H1 (cell line): ENCODE measurements around the gene ANKH. TPM values are rescaled to one million over a fixed set of nuclear protein-coding genes. Genes with fewer than 3 reads are reported as not detected.

Source experiments
- CTCF ChIA-PET: fragments of 300-600 bp; sonication (Branson Sonifier 250); formaldehyde crosslinking; loops from one replicate; lab custom pipeline; 2021; ENCODE audit not compliant: partially characterized antibody; lab: Charles Lee
- POLR2A ChIA-PET: fragments of 300-600 bp; sonication (Branson Sonifier 250); formaldehyde crosslinking; loops from one replicate; lab custom pipeline; 2021; ENCODE audit warnings: inconsistent platforms; ENCODE audit not compliant: partially characterized antibody; lab: Charles Lee
- DNase-seq, 2 experiments: peaks; one replicate each; pipeline versions ENCODE4 v3.0.0 to v3.0.0-alpha.2; 2010 to 2022; ENCODE audit warnings: low spot score in 2 of 2, low read depth in 1 of 2, mixed read lengths in 1 of 2
- FAIRE-seq: peaks from 2 replicates; lab custom pipeline; 2011; peaks lifted over from hg19 to GRCh38; lab: Jason Lieb, UNC
- H2AFZ ChIP-seq: 2 replicates; pipeline ENCODE4 v1.8.1; 2012; ENCODE audit warnings: low read length, inconsistent platforms
- H2AK5ac ChIP-seq: 2 replicates; pipeline ENCODE4 v1.6.1; 2013; ENCODE audit warnings: low read depth, low read length
- H2BK120ac ChIP-seq: replicated peaks from 2 replicates; pipeline ENCODE3; 2013; ENCODE audit warnings: low read depth, low read length, inconsistent platforms
- H2BK12ac ChIP-seq: 2 replicates; pipeline ENCODE4 v1.6.1; 2013; ENCODE audit warnings: low read depth, low read length
- H2BK15ac ChIP-seq: 2 replicates; pipeline ENCODE4 v1.6.1; 2013; ENCODE audit warnings: low read length
- H2BK20ac ChIP-seq: 2 replicates; pipeline ENCODE4 v1.6.1; 2013; ENCODE audit warnings: low read length
- H2BK5ac ChIP-seq: 2 replicates; pipeline ENCODE4 v1.6.1; 2013; ENCODE audit warnings: low read depth, low read length
- H3K14ac ChIP-seq: 2 replicates; pipeline ENCODE4 v1.6.1; 2013; ENCODE audit warnings: inconsistent platforms; ENCODE audit not compliant: insufficient read length
- H3K18ac ChIP-seq: 2 replicates; pipeline ENCODE4 v1.6.1; 2013; ENCODE audit warnings: low read length; ENCODE audit errors: extremely low read depth
- H3K23ac ChIP-seq: 2 replicates; pipeline ENCODE4 v1.6.1; 2013; ENCODE audit warnings: inconsistent platforms; ENCODE audit not compliant: insufficient read length
- H3K23me2 ChIP-seq: 2 replicates; pipeline ENCODE4 v1.6.1; 2013; ENCODE audit warnings: low read depth, low read length
- H3K27ac ChIP-seq: 2 replicates; pipeline ENCODE4 v1.6.1; 2011; ENCODE audit warnings: low read depth, low read length, inconsistent platforms
- H3K27me3 ChIP-seq, 4 experiments: replicated peaks in 1 of 4; 1 replicate in 1 of 4; 2 replicates in 3 of 4; pipeline versions ENCODE4 v1.6.1 to v1.8.1; 2011 to 2013; ENCODE audit warnings: low read length in 3 of 4, mild to moderate bottlenecking in 3 of 4, inconsistent platforms in 2 of 4, mixed read lengths in 2 of 4, moderate library complexity in 1 of 4; ENCODE audit not compliant: control insufficient read depth in 3 of 4, insufficient read depth in 3 of 4; ENCODE audit errors: extremely low read depth in 1 of 4
- H3K36me3 ChIP-seq, 4 experiments: 2 replicates each; pipeline versions ENCODE4 v1.6.1 to v1.8.1; 2011 to 2013; ENCODE audit warnings: mild to moderate bottlenecking in 4 of 4, low read length in 3 of 4, moderate library complexity in 2 of 4, control low read depth in 1 of 4, inconsistent platforms in 1 of 4; ENCODE audit not compliant: insufficient read depth in 4 of 4, control insufficient read depth in 2 of 4
- H3K4ac ChIP-seq: replicated peaks from 2 replicates; pipeline ENCODE3; 2013; ENCODE audit warnings: low read length, low read depth, mixed read lengths, inconsistent platforms; ENCODE audit not compliant: insufficient read length
- H3K4me1 ChIP-seq, 4 experiments: replicated peaks in 1 of 4; 1 replicate in 1 of 4; 2 replicates in 3 of 4; pipeline versions ENCODE4 v1.6.1 to v1.8.1; 2011 to 2013; ENCODE audit warnings: low read length in 3 of 4, inconsistent platforms in 2 of 4, mixed read lengths in 1 of 4; ENCODE audit not compliant: insufficient read depth in 4 of 4, control insufficient read depth in 3 of 4
- H3K4me2 ChIP-seq, 2 experiments: 2 replicates each; pipeline versions ENCODE4 v1.6.1 to v1.8.1; 2011 to 2013; ENCODE audit warnings: low read depth in 2 of 2, low read length in 2 of 2, control low read depth in 1 of 2, inconsistent platforms in 1 of 2, mild to moderate bottlenecking in 1 of 2; ENCODE audit not compliant: insufficient read depth in 1 of 2
- H3K4me3 ChIP-seq, 4 experiments: fragments of 200-600, 300-600 bp in 1 of 4; sonication (generic), shearing (Covaris generic), sonication (Bioruptor Twin) in 1 of 4; 2 replicates each; pipeline versions ENCODE4 v1.5.1 to v1.8.1; 2011 to 2016; ENCODE audit warnings: low read length in 4 of 4, low read depth in 3 of 4, control low read depth in 2 of 4, inconsistent platforms in 2 of 4, mild to moderate bottlenecking in 2 of 4, mixed read lengths in 1 of 4, moderate library complexity in 1 of 4; ENCODE audit not compliant: insufficient read depth in 2 of 4; ENCODE audit errors: extremely low read depth in 1 of 4
- H3K56ac ChIP-seq: replicated peaks from 2 replicates; pipeline ENCODE3; 2013; ENCODE audit warnings: low read depth, mild to moderate bottlenecking, mixed read lengths, low read length, inconsistent platforms; ENCODE audit not compliant: insufficient read length
- H3K79me1 ChIP-seq: 2 replicates; pipeline ENCODE4 v1.6.1; 2013; ENCODE audit warnings: low read depth, low read length, control low read depth
- H3K79me2 ChIP-seq, 2 experiments: 2 replicates each; pipeline versions ENCODE4 v1.6.1 to v1.8.1; 2012 to 2013; ENCODE audit warnings: low read length in 2 of 2, mild to moderate bottlenecking in 2 of 2, inconsistent platforms in 1 of 2; ENCODE audit not compliant: insufficient read depth in 2 of 2, control insufficient read depth in 1 of 2
- H3K9ac ChIP-seq, 4 experiments: replicated peaks in 1 of 4; 1 replicate in 1 of 4; 2 replicates in 3 of 4; pipeline versions ENCODE4 v1.6.1 to v1.8.1; 2011 to 2013; ENCODE audit warnings: low read depth in 3 of 4, low read length in 3 of 4, control low read depth in 2 of 4, mild to moderate bottlenecking in 2 of 4, moderate library complexity in 2 of 4, inconsistent platforms in 1 of 4; ENCODE audit errors: extremely low read depth in 1 of 4
- H3K9me3 ChIP-seq, 2 experiments: 2 replicates each; pipeline versions ENCODE4 v1.6.1 to v1.8.1; 2012 to 2013; ENCODE audit warnings: mild to moderate bottlenecking in 2 of 2, moderate library complexity in 2 of 2, control low read depth in 1 of 2, inconsistent platforms in 1 of 2, low read depth in 1 of 2, low read length in 1 of 2, mixed read lengths in 1 of 2; ENCODE audit not compliant: insufficient read depth in 2 of 2
- H4K20me1 ChIP-seq, 2 experiments: replicated peaks in 1 of 2; 2 replicates each; pipeline versions ENCODE3 to v1.8.1; 2011 to 2013; ENCODE audit warnings: inconsistent platforms in 2 of 2, low read length in 2 of 2, mild to moderate bottlenecking in 1 of 2; ENCODE audit not compliant: insufficient read depth in 2 of 2, control insufficient read depth in 1 of 2
- H4K5ac ChIP-seq: 2 replicates; pipeline ENCODE4 v1.6.1; 2013; ENCODE audit warnings: low read length, low read depth, mixed read lengths, inconsistent platforms; ENCODE audit not compliant: insufficient read length
- H4K8ac ChIP-seq: 2 replicates; pipeline ENCODE4 v1.8.0; 2013; ENCODE audit warnings: mild to moderate bottlenecking, moderate library complexity, low read length, inconsistent platforms; ENCODE audit not compliant: insufficient read depth; ENCODE audit errors: extremely low read depth
- H4K91ac ChIP-seq: replicated peaks from 2 replicates; pipeline ENCODE3; 2013; ENCODE audit warnings: low read length, mixed read lengths, inconsistent platforms; ENCODE audit not compliant: insufficient read length
- CREB1 ChIP-seq: IDR thresholded peaks from 2 replicates; pipeline ENCODE4 v1.6.1; 2012; ENCODE audit warnings: inconsistent platforms
- NANOG ChIP-seq: IDR thresholded peaks from 2 replicates; pipeline ENCODE4 v1.6.1; 2011; ENCODE audit warnings: low read length, low read depth, mild to moderate bottlenecking, inconsistent platforms; ENCODE audit not compliant: insufficient read depth, poor library complexity, severe bottlenecking
- NRF1 ChIP-seq: IDR thresholded peaks from 2 replicates; pipeline ENCODE4 v1.6.1; 2011; ENCODE audit warnings: mild to moderate bottlenecking, low read depth, low read length, improper control_type of control experiment
- POLR2AphosphoS5 ChIP-seq: IDR thresholded peaks from 2 replicates; pipeline ENCODE4 v1.6.1; 2011; ENCODE audit warnings: low read depth, low read length
- SIRT6 ChIP-seq: IDR thresholded peaks from one replicate; pipeline ENCODE4 v1.7.1; 2012; ENCODE audit warnings: low read length, inconsistent platforms
- WGBS, 2 experiments: shearing (Covaris generic) in 1 of 2; methylation state at CpG; one replicate each; pipeline versions ENCODE4 v1.1.6 to v1.1.7; 2013 to 2015; ENCODE audit warnings: low lambda C conversion rate in 2 of 2, mixed read lengths in 2 of 2, inconsistent platforms in 1 of 2, low coverage in 1 of 2, missing lambda C conversion rate in 1 of 2; ENCODE audit not compliant: insufficient replicate concordance in 2 of 2, insufficient coverage in 1 of 2, insufficient read length in 1 of 2; ENCODE audit errors: extremely low coverage in 1 of 2, missing lambda C conversion rate in 1 of 2; 5-methylcytosine and 5-hydroxymethylcytosine counted together
- polyA plus RNA-seq, 7 experiments: library from polyadenylated mRNA; depleted of rRNA in 3 of 7; stranded (reverse) in 5 of 7; unstranded in 2 of 7; fragments of >200 nt in 5 of 7; fragments of 200-250 nt in 2 of 7; gene quantifications; 1 replicate in 5 of 7; 2 replicates in 1 of 7; 4 replicates in 1 of 7; pipeline versions ENCODE4 v1.2.1 to v1.2.3, GENCODE V29; 2011 to 2013; ENCODE audit warnings: missing spikeins in 2 of 7, mixed read lengths in 2 of 7
- total RNA-seq: library from RNA; stranded (reverse); fragmentation: NEBNext Ultra II Directional; extraction: Animal tissue kit (Norgen Biotek cat#: 25700); gene quantifications from 2 replicates; pipeline ENCODE4 v1.2.1, GENCODE V29; 2021

ANKH gene
- total and polyA plus RNA-seq, 2 of the 8 experiments (the other 6 are each of a cell fraction or from before 2014, with no cell fraction given) = 5.3 to 13.0 TPM

DNA sequence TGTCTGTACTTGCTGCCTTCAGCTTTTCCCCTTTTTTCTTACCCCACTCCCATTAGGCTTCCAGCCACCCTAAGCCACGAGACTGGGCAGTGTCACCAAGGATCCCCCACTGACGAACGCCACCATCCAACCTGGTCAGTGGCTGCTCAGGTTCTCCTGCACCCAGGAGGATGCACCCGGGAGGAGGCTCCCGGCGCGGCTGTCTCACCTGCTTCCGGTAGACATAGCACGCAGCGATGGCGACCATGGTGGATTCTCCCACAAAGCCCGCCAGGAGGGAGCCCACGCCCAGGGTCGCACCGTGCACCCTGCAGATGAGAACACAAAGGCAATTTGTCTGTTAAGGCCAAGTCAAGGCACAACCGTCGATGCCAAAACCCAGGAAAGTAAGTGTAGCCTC, 158.9 kb downstream of the ANKH start:
- Histone ChIP-seq H3K4me2 (no peak overlapping the region), H4K20me1 (no peaks in the 10 kb centered on the region), H2BK15ac (no peak overlapping the region), H2AK5ac (no peak overlapping the region), H3K23me2 (no peaks in the 10 kb centered on the region), H2AFZ (no peak overlapping the region), H2BK5ac (no peak overlapping the region), H3K9ac (no peak overlapping the region), H3K36me3 (peaks cover 0 to 15% (median 5%) of the 10 kb centered on the region in 4 experiments; a peak in 5 of 8 replicates), H3K14ac (no peak overlapping the region), H3K56ac (no peak overlapping the region), H3K4ac (no peak overlapping the region), H4K8ac (no peak overlapping the region), H3K9me3 (peaks cover 3 to 5% of the 10 kb centered on the region in 2 experiments; a peak in 2 of 4 replicates), H2BK120ac (no peak overlapping the region), H3K79me1 (no peaks in the 10 kb centered on the region; the same call in 1 of the 2 replicates), H4K91ac (no peak overlapping the region), H3K4me1 (no peaks in the 10 kb centered on the region), H3K18ac (no peak overlapping the region), H3K4me3 (no peak overlapping the region), H3K23ac (no peak overlapping the region), H4K5ac (no peak overlapping the region), H3K79me2 (no peaks in the 10 kb centered on the region), H3K27me3 (no peaks in the 10 kb centered on the region), H2BK12ac (no peak overlapping the region), H2BK20ac (no peak overlapping the region), H3K27ac (no peak overlapping the region)
- no peak for DNase-seq
- POLR2A ChIA-PET = interaction anchor here (1.3 kb wide), 1 partner anchor 13 kb away, joined by 3 read pairs; no protein-coding TSS in a partner anchor
- TF ChIP-seq POLR2AphosphoS5 (no peak), CREB1 (no peak), NANOG (no peak), NRF1 (no peak), SIRT6 (no peak)
- WGBS, 2 experiments = 90% methylated on average over 11 of the region's 17 CpGs; no CpG with 5 or more reads in 1 of the 2 experiments
- no peak for FAIRE-seq
- CTCF ChIA-PET = interaction anchor here (0.8 to 1.2 kb wide), 2 partner anchors 16 to 172 kb away, joined by 3 to 4 read pairs; no protein-coding TSS in a partner anchor
